OCI-LY3 (cell line): ENCODE results near the gene ANKFN1.

Experiments used
- CTCF ChIP-seq: fragments of 200-600, 300-600 bp; sonication (generic); IDR thresholded peaks from 2 replicates; pipeline ENCODE4 v1.5.1; 2014; ENCODE audit warnings: antibody characterized with exemption, low read length, low read depth
- EZH2phosphoT487 ChIP-seq: fragments of 200-600 bp; shearing (Covaris generic); IDR thresholded peaks from 2 replicates; pipeline ENCODE4 v1.6.1; 2018; ENCODE audit warnings: antibody characterized with exemption, mixed run types, low read depth

GRCh38 chr17:56482229-56482628 is 329.0 kb downstream of the ANKFN1 start:
- TF ChIP-seq CTCF (no peak), EZH2phosphoT487 (no peak)
